HG03064 (cell line): ENCODE results near the gene FGF21.
"Not testable (repeated sequence)": the region's sequence is repeated elsewhere in the genome, so short reads cannot be mapped to it uniquely, and the experiment has no call there.

Experiments used
- ATAC-seq: cut with Tn5 transposase; IDR thresholded peaks from one replicate; pipeline ENCODE4 v1.9.1; 2021; ENCODE audit warnings: low read depth; ENCODE audit not compliant: unreplicated experiment

The FGF21 gene

DNA sequence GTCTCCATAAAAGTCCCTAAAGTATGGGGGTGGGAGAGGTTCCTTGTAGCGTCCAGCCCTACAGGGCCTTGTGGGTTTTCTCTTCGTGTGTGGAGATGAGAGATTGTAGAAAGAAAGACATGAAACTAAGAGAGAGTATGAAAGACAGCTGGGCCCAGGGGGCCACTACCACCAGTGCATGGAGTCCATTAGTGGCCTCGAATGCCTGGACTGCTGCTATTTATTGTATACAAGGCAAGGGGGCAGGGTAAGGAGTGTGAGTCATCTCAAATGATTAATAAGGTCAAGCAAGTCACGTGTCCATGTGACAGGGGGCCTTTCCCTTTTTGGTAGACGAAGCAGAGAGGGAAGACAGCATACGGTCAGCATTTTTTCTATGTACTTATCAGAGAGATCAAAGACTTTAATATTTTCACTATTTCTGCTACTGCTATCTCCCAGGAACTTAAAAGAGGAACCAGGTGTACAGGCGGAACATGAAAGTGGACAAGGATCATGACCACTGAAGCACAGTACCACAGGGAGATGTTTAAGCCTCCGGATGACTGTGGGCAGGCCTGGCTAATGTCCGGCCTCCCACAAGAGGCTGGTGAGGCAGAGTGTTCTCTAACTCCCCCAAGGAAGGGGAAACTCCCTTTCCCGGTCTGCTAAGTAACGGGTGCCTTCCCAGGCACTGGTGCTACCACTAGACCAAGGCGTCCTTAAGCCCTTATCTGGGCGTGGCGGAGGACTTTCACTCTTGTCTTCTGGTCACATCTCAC is 25.5 kb downstream of the FGF21 start:
- no peak for ATAC-seq

DNA sequence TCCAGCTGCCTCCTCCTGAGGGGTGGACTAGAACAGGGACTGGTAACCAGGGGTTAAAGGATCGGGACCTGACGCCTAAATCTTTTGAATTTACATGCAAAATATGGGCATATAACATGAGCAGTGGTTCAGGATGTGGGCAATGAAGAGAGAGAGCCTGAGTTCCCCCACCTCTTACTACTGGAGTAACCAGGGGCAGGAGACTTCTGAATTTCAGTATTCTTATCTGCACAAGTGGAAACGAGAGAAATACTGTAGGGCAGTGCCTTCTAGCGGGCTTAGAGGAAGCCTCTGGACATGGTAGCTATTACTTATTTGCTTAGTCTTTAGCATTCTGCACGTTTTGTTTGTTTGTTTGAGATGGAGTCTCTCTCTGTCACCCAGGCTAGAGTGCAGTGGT is 29.2 kb downstream of the FGF21 start:
- ATAC-seq = no peak

DNA sequence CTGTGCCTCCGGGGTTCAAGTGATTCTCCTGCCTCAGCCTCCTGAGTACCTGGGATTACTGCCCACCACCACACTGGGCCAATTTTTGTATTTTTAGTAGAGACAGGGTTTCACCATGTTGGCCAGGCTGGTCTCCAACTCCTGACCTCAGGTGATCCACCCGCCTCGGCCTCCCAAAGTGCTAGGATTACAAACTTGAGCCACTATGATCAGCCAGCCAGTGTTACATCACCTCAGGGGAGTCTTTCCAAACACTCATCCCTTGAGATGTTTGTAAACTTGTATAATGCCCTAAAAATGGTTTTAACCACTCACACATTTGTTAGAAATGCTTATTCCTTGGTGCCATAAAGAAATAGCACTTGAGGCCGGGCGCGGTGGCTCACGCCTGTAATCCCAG is 31.1 kb downstream of the FGF21 start:
- ATAC-seq = not testable (repeated sequence)

DNA sequence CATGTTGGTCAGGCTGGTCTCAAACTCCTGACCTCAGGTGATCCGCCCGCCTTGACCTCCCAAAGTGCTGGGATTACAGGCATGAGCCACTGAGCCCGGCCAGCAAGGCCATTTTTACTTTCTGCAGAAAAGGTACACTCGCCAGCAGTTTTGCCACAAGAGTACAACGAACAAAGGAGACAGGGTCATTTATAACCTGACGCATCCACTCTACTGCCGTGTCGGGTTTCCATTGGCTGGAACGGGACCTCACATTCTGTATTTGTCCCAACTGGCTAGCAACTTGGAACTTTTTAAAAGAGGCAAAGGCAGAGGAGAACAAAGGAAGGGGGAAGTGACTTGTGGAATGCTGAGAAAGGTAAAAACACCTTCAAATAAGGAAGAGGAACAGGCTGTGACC is 32.0 kb downstream of the FGF21 start:
- not testable (repeated sequence) for ATAC-seq

DNA sequence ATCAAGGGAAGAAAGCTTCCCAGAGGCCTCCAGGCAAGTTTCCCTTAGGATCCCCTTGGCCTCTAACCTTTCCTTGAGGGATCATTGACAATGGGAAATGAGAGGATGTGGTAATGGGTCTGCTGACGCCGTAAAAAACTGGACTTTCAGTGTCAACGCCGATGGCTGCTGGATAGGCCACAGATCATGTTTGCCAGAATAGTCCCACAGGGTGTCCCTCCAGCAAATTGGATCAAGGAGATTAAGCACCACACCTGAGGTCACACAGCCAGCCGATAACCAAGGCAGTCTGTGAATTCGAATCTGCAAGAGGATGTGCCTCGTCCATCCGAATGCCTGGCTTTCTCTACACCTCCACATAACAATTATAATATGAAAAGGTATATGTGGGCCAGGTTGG is 37.9 kb downstream of the FGF21 start:
- ATAC-seq = no peak

DNA sequence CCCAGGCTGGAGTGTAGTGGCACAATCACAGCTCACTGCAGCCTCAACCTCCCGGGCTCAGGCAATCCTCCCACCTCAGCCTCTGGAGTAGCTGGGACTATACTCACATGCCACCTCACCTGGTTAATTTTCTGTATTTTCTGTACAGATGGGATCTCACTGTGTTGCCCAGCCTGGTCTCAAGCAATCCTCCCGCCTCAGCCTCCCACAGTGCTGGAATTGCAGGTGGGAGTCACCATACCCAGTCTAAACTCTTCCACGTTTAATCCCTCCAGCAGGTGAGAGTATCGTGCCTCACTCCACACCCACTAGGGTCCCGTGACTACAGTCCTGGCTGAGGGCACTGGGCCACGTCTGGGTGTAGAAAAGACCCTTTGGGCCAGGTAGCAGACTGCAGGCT is 39.0 kb downstream of the FGF21 start:
- ATAC-seq = no peak

DNA sequence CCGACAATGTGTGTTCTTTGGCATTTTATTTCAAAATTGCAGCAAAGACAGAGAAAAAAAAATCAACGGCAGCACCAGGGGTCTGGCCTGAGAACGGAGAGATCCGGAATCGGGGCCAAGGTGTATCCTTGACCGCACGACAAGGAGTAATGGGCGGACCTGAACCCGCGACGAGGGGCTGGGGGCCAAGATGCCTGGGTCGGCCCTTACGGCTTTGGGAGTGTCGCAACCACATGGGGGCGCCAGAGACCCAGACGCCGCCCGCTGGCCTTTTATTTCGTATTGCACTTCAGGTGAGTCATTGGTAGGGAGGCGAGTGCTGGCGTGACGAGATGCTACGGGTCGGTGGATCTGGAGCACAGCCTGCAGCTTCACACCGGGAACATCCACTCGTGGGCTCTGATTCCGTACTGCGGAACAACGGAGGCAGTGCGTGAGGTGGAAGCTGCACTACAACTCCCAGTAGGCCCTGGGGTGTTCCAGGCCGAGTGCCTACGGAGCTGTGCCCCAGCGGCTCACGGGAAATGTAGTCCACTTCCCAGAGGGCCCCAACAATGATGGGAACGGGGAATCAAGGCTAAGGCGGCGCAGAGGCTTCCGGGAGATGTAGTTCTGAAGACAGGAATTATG is 39.8 kb downstream of the FGF21 start:
- peak; percentile 47 for ATAC-seq

DNA sequence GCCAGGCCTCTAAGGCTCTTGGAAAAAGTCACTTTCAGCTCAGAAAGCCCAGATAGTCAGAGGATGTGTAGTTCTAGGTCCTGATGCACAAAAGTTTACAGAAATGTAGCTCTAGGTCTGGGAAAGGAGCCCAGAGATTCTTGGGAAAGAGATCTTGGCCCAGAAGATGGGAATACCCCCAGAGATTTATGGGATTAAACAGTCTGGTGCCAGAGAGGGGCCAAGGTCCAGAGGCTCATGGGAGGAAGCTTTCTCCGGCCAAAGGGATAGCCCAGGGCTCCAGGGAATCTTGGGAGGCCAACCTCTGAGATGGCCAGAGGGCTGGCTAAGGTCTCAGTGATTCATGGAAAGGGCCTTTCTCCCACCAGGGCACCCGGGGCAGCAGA is 40.4 kb downstream of the FGF21 start:
- no peak for ATAC-seq

DNA sequence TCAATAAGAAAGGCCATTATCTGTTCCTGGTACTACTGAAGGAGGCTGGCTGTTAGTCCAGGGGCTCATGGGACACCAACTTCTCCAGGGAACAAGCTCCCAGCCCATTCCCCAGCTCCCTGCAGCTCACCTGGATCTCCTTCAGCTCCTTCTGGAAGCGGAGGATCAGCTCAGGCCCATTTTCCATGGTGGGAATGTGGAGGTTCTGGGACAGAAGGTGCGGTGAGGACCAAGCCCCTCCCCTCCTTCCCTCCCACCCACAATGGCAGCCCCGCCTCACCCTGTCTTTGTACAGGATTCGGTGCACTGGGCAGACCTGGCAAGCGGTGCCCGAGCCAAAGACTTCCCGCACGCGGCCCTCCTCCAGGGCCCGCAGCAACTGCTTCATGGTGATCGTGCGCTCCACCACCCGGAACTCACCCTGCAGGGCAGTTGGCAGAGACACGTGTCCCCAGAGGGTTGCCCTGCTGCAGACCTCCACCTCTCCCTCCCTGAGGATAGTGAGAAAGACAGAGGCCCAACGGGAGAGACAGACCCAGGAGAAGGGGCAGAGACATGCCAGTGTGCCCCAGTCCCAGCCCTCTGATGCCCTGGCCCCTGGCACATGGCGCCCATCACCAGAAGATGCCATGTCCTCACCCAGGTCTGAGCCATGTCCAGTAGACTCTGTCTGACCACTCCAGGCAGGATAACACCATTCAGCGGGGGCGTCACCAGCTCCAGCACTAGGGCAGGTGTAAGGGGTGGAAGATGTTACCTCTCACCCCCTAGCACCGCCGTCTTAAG is 41.2 kb downstream of the FGF21 start:
- no peak for ATAC-seq

DNA sequence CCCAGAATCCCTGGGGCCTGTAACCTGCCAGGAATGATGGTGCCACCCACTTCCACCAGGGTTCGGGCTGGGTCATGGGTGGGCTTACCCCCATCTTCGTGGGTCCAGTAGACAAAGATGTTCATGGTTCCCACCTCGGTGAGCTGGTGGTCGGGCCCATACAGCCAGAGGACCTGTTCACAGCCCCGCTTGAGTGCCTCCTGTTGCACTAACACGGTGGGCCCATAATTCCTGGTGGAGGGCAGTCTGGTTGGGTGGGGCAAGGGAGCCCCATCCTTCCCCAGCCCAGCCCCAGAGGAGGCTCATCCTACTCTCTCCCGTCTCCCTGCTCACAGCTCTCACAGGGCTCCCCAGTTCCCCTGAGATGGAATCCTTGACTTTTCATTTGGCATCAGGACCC is 41.8 kb downstream of the FGF21 start:
- no peak for ATAC-seq

DNA sequence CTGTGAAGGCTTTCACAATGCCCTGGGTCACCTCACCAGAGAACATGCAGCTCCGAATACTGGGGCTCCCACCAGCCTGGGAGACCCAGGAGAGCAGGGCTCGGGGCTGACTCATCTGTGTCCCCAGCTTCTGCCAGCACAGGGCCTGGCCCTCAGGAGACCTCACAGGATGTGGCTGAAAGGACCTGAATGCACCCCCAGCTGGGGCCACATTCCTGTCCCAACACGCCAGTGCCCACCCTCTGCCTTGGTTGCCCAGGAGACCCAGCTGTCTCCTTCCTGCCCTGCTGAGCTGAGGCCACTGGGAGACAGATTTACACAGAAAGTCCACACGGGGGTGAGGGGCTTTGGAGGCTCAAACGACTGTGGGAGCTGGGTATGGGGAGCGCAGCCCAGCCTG is 43.6 kb downstream of the FGF21 start:
- no peak for ATAC-seq

DNA sequence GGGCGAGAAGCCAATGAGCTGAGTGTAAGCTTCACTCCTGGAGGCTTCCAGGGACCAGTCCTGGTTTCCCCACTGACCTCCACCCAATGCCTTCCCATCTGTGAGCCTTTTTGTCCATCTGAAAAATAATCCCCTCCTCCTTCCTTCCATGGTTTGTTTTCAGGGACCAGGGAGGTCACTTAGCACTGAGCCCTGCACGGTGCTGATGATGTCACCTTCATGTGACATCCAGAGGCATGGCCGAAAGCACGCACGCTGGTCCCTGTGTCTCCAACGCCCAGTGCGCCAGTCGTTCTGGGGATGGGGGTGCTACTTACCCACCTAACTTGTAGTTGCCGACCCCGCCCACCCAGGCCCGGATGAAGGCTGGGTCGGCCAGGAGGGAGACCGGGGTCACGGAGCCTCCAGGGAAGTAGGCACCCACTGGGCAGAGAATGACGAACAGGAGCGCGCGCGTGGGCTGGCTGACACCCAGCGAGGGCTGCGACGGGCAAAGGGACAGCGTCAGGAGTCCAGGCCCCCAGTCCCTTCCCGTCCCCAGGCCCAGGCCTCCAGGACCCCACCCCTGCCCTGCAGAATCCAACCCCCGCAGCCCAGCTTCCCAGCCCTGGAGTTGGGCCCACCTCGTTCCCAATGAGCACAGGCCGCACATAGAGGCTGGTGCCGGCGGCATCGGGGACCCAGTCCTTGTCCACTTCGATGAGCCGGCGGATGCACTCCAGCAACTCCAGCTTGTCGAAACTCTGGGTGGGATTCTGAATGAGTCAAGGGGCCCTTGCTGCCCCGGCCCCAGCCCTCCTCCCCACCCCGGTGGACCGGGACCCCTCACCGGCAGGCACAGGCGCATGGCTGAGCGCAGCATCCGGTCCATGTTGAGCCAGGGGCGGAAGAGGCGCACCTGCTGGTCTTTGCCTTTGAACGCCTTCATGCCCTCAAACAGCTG is 44.3 kb downstream of the FGF21 start:
- ATAC-seq = no peak

DNA sequence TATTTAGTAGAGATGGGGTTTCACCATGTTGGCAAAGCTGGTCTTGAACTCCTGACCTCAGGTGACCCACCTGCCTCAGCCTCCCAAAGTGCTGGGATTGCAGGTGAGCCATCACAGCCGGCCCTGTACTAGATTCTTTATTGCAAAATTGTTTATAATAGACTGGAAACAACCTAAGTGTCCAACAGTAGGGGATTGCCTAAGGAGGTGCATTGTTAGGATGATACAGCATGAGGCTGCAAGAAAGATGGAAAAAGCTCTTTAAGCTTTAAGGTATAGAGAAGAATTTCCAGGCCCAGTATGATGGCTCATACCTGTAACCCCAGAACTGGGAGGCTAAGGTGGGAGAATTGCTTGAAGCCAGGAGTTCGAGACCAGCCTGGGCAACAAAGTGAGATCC is 47.3 kb downstream of the FGF21 start:
- no peak for ATAC-seq

DNA sequence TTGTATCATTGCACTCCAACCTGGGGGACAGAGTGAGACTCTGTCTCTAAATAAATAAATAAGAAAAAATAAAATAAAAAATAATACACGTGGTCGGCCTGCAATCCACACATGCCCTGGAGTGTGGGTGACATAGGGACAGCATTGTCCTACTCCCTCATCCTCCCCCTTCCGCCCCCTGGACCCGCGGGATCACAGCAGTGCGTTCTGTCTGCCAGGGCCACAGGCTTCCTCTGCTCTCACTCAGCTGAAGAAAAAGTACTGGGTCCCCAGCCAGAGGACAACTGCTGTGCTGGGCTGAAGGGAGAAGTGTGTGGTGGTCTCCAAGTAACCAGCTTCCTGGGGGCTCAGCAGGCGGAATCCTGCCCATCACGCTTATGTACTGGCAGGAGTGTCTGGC is 49.2 kb downstream of the FGF21 start:
- ATAC-seq = no peak

DNA sequence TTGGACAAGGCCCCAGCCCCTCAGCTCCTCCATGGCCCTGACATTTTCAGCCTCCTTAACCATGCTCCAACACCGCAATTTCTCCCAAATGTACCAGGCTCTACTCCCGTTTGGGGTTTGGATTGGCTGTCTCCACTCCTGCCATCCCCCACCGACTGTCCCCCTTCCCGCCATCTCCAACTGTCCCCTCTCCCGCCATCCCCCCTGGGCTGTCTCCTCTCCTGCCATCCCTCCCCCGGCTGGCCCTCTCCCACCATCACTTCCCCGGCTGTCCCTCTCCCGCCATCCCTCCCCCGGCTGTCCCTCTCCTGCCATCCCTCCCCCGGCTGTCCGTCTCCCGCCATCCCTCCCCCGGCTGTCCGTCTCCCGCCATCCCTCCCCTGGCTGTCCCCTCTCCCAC is 50.1 kb downstream of the FGF21 start:
- no peak for ATAC-seq

DNA sequence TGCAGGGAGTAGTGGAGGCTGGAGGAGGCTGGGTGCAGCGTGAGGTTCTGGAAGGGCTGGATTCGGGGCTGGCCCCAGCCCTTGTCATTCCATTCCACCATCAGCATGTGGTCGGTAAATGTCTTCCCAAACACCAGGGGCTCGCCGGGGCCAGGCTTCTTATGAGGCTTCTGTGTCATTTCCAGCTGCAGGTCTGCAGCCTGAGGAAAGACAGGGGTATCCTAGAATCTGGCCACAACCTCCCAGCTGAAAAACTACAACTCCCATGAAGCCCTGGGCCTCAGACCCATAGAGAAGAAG is 51.1 kb downstream of the FGF21 start:
- ATAC-seq = no peak

DNA sequence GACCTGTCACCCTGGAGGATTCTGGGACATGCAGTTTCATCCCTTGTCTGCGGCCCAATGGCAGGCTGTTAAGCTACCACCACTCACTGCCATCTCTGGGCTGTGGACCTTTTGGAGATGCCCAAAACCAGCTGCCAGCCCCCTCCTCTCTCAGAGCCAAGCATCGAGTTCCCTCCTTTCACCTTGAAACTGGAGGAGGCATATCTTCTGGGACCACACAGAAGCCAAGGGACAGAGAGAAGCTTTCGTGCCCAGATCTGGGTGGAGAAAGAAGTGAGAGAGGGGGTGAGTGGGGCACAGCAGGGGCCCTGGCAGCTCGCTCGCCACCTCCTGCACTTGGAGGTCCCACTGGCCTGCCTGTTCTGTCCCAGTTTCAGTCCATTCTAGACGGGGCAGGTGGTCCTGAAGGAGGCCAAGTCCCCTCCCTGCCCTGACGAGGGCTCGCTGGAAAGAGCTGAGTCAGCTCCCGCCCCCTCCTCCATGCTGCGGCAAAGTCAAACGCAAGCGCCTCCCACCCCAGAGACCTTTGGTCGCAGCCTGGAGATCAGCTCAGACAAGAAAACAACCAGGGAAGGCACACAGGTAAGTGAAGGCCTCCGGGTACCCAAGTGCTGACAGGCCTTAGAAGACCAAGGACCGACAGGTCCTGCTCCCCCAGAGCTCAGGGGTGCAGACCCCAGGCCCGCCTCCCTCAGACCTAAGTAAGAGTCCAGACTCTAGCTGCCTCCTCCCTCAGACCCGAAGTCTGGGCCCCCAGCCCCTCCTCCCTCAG is 51.7 kb downstream of the FGF21 start:
- ATAC-seq = no peak

DNA sequence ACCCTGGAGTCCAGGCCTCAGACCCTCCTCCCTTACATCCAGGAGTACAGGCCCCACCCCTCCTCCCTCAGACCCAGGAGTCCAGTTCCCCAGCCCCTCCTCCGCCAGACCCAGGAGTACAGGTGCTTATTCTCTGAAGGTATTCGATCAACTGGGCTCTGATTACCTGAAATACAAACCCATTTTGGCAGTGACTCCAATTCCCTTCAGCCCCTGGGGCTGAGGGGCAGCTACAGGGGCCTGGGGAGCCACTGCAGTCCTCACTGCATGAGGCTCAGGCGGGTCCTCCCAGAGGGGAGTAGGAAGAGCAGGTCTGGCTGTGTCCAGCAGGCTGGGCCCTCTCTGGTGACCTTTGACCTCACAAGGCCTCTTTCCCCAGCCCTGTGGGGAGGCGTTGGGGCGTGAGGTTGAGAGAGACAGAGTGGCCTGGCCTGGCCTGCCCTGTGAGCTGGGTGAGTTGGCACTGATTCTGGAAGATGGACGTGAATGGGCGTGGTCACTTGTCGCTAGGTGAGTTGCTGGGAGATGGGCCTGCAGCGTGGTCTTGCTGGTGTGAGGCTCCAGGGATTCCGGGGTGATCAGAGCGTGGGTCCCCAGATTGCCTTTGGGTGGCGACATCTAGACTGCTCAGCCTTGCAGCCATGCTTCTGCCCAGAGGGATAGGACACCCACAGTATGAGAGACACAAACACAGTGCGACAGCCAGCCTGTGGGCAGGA is 52.4 kb downstream of the FGF21 start:
- ATAC-seq = no peak
